SH-SY5Y (cell line): Measurements from ENCODE around the gene PKNOX2.

ENCODE experiments used
- GATA2 ChIP-seq: IDR thresholded peaks from 2 replicates; pipeline ENCODE4 v1.6.1; 2011; ENCODE audit warnings: mild to moderate bottlenecking, low read depth, low read length
- GATA3 ChIP-seq: IDR thresholded peaks from 2 replicates; pipeline ENCODE4 v1.6.1; 2011; ENCODE audit warnings: low read depth, mild to moderate bottlenecking, low read length, moderate library complexity

DNA sequence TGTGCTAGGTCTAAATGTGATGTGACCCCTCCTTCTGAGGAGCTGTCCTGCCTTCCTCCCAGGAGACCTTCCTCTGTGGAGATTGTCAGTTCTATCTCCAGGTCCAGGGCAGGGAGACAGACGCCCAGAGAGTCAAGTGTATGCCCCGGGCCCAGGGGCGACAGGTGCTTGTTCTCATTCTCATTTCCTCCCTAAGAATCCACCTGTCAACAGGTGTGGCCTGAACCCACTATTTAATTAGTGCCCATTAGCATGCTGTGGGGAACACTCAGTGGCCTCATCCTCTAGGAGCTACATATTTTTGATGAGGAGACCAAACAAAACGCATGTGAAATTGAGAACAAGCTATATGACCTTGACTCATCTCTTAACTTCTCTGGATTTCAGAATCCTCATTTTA is 9.5 kb downstream of the PKNOX2 start:
- no peak for TF ChIP-seq GATA2
- no peak for TF ChIP-seq GATA3
